Left ventricle myocardium inferior (tissue), 1 donor: ENCODE results near the gene RASA3. TPM values are rescaled to one million over a fixed set of nuclear protein-coding genes. Genes with fewer than 3 reads are reported as not detected.

Experiments used
- DNase-seq: peaks from one replicate; pipeline ENCODE4 v3.0.0-alpha.2; 2020
- H3K27ac ChIP-seq: fragments of 200-600 bp; replicated peaks from 2 replicates; pipeline ENCODE4 v1.8.0; 2021
- H3K27me3 ChIP-seq: fragments of 200-600 bp; 2 replicates; pipeline ENCODE4 v1.8.0; 2021; ENCODE audit warnings: low read depth
- H3K36me3 ChIP-seq: fragments of 200-600 bp; 2 replicates; pipeline ENCODE4 v1.8.0; 2021
- H3K4me1 ChIP-seq: fragments of 200-600 bp; 2 replicates; pipeline ENCODE4 v1.8.0; 2021
- H3K4me3 ChIP-seq: fragments of 200-600 bp; 2 replicates; pipeline ENCODE4 v1.8.0; 2021; ENCODE audit warnings: mild to moderate bottlenecking, moderate library complexity
- H3K9me3 ChIP-seq: fragments of 200-600 bp; replicated peaks from 2 replicates; pipeline ENCODE4 v1.8.0; 2021
- CTCF ChIP-seq: fragments of 200-600 bp; IDR thresholded peaks from 2 replicates; pipeline ENCODE4 v1.8.0; 2021; ENCODE audit warnings: antibody characterized with exemption, mild to moderate bottlenecking, borderline replicate concordance
- intact Hi-C: fragments of 100-400 bp; cut with micrococcal nuclease; formaldehyde crosslinking; loops from one replicate; pipeline ENCODE4 v1.11.0; 2022
- total RNA-seq: library from RNA; stranded (reverse); fragmentation: NEBNext Ultra II Directional; extraction: Animal tissue kit (Norgen Biotek cat#: 25700); gene quantifications from one replicate; pipeline ENCODE4 v1.2.1, GENCODE V29; 2021
- donor health status: DM: no; HTN: yes; CAD: no; lungs with severe emphysema.

The RASA3 gene
- total RNA-seq, 1 donor from 2014 or later, result 9.5 TPM

GRCh38 chr13:114039471-114040141, 92.8 kb downstream of the RASA3 start:
- no peaks in the 10 kb centered on the region for H3K27me3 ChIP-seq
- TF ChIP-seq CTCF, result no peak
- H3K27ac ChIP-seq, result no peak overlapping the region
- no peak overlapping the region for H3K4me3 ChIP-seq
- H3K4me1 ChIP-seq, result peaks cover 31% of the 10 kb centered on the region
- intact Hi-C loops, result no loop called here
- H3K9me3 ChIP-seq, result no peaks in the 10 kb centered on the region
- no peaks in the 10 kb centered on the region for H3K36me3 ChIP-seq
- no peak for DNase-seq

- intact Hi-C loops, result no loop called here
- peaks cover 37% of the 10 kb centered on the region for H3K4me1 ChIP-seq
Observed at GRCh38 chr13:114038900-114039299, 93.5 kb downstream of the RASA3 start.

GRCh38 chr13:114038211-114038613, 94.2 kb downstream of the RASA3 start:
- Histone ChIP-seq H3K27me3 (no peaks in the 10 kb centered on the region), H3K4me1 (peaks cover 38% of the 10 kb centered on the region), H3K9me3 (no peaks in the 10 kb centered on the region), H3K27ac (peak overlapping the region; percentile 36), H3K36me3 (no peaks in the 10 kb centered on the region), H3K4me3 (no peak overlapping the region)
- intact Hi-C loops, result no loop called here
- no peak for TF ChIP-seq CTCF
- peak; percentile 44 for DNase-seq

More at GRCh38 chr13:114038900-114039299, 93.5 kb downstream of the RASA3 start:
- no peaks in the 10 kb centered on the region for H3K9me3 ChIP-seq
- no peaks in the 10 kb centered on the region for H3K36me3 ChIP-seq
- H3K4me3 ChIP-seq, result no peak overlapping the region
- H3K27ac ChIP-seq, result no peak overlapping the region
- no peak for DNase-seq
- H3K27me3 ChIP-seq, result no peaks in the 10 kb centered on the region
- no peak for TF ChIP-seq CTCF

GRCh38 chr13:114037674-114038073, 94.7 kb downstream of the RASA3 start:
- H3K4me3 ChIP-seq, result no peak overlapping the region
- no peak for TF ChIP-seq CTCF
- H3K4me1 ChIP-seq, result peaks cover 33% of the 10 kb centered on the region
- no peak for DNase-seq
- no peaks in the 10 kb centered on the region for H3K9me3 ChIP-seq
- H3K27ac ChIP-seq, result peak overlapping the region; percentile 36
- H3K36me3 ChIP-seq, result no peaks in the 10 kb centered on the region
- H3K27me3 ChIP-seq, result no peaks in the 10 kb centered on the region
- intact Hi-C loops, result no loop called here

GRCh38 chr13:114035583-114036531, 96.6 kb downstream of the RASA3 start:
- no peak for TF ChIP-seq CTCF
- Histone ChIP-seq H3K27me3 (no peaks in the 10 kb centered on the region), H3K36me3 (no peaks in the 10 kb centered on the region), H3K4me3 (peak overlapping the region; percentile 0), H3K9me3 (no peaks in the 10 kb centered on the region), H3K27ac (peak overlapping the region; percentile 56), H3K4me1 (peaks cover 46% of the 10 kb centered on the region)
- intact Hi-C loops, result no loop called here
- peak; percentile 54 for DNase-seq
